Measurements from ENCODE around the gene PCBP3. TPM values are rescaled to one million over a fixed set of nuclear protein-coding genes. Genes with fewer than 3 reads are reported as not detected.

Gene PCBP3
- total RNA-seq, 1 donor from 2014 or later, result not detected

GRCh38 chr21:45872902-45873301, 229.4 kb downstream of the PCBP3 start:
- no peak overlapping the region for H3K27ac Mint-ChIP-seq
- H3K4me1 Mint-ChIP-seq, result peaks cover 2% of the 10 kb centered on the region
- H3K4me3 Mint-ChIP-seq, result no peak overlapping the region
- DNase-seq, result no peak
- no peaks in the 10 kb centered on the region for H3K36me3 Mint-ChIP-seq (ENCODE audit: low read depth)
- ChIA-PET POLR2A (no interaction called here), CTCF (no interaction called here)
- H3K27me3 Mint-ChIP-seq, result no peaks in the 10 kb centered on the region
- no peak for ATAC-seq (ENCODE audit: low read depth)
- TF ChIP-seq CTCF (IDR thresholded peaks at IDR 0.05), result no peak
- intact Hi-C loops (cut with micrococcal nuclease), result no loop called here
- no peaks in the 10 kb centered on the region for H3K9me3 Mint-ChIP-seq

- Mint-ChIP-seq H3K27ac (no peak overlapping the region), H3K9me3 (no peaks in the 10 kb centered on the region), H3K4me3 (no peak overlapping the region), H3K36me3 (ENCODE audit: low read depth) (no peaks in the 10 kb centered on the region), H3K27me3 (no peaks in the 10 kb centered on the region), H3K4me1 (peaks cover 2% of the 10 kb centered on the region)
- no peak for TF ChIP-seq CTCF (IDR thresholded peaks at IDR 0.05)
- no peak for ATAC-seq (ENCODE audit: low read depth)
- ChIA-PET CTCF (no interaction called here), POLR2A (no interaction called here)
- DNase-seq, result no peak
- intact Hi-C loops (cut with micrococcal nuclease), result no loop called here
Measured at GRCh38 chr21:45873418-45873817, 229.9 kb downstream of the PCBP3 start.

GRCh38 chr21:45873866-45874265, 230.3 kb downstream of the PCBP3 start:
- ATAC-seq (ENCODE audit: low read depth), result no peak
- Mint-ChIP-seq H3K4me3 (no peak overlapping the region), H3K27ac (no peak overlapping the region), H3K4me1 (peaks cover 2% of the 10 kb centered on the region), H3K9me3 (no peaks in the 10 kb centered on the region), H3K36me3 (ENCODE audit: low read depth) (no peaks in the 10 kb centered on the region), H3K27me3 (no peaks in the 10 kb centered on the region)
- ChIA-PET CTCF (no interaction called here), POLR2A (interaction anchor here (0.7 kb wide), 1 partner anchor 1326 kb away, joined by 4 read pairs; no protein-coding TSS in a partner anchor)
- intact Hi-C loops (cut with micrococcal nuclease), result no loop called here
- DNase-seq, result no peak
- no peak for TF ChIP-seq CTCF (IDR thresholded peaks at IDR 0.05)

- Mint-ChIP-seq H3K36me3 (ENCODE audit: low read depth) (no peaks in the 10 kb centered on the region), H3K4me1 (peaks cover 2% of the 10 kb centered on the region), H3K4me3 (no peak overlapping the region), H3K27ac (no peak overlapping the region), H3K9me3 (no peaks in the 10 kb centered on the region), H3K27me3 (no peaks in the 10 kb centered on the region)
- DNase-seq, result no peak
- POLR2A ChIA-PET, result no interaction called here
- ATAC-seq (ENCODE audit: low read depth), result no peak
- CTCF ChIA-PET, result no interaction called here
- no peak for TF ChIP-seq CTCF (IDR thresholded peaks at IDR 0.05)
- intact Hi-C loops (cut with micrococcal nuclease), result no loop called here
Measured at GRCh38 chr21:45874716-45875415, 231.3 kb downstream of the PCBP3 start.

- POLR2A ChIA-PET, result no interaction called here
Measured at GRCh38 chr21:45875416-45875760, 231.9 kb downstream of the PCBP3 start.

More at GRCh38 chr21:45875416-45875760, 231.9 kb downstream of the PCBP3 start:
- no peak overlapping the region for H3K27ac Mint-ChIP-seq
- H3K9me3 Mint-ChIP-seq, result no peaks in the 10 kb centered on the region
- H3K4me3 Mint-ChIP-seq, result no peak overlapping the region
- CTCF ChIA-PET, result no interaction called here
- no peak for TF ChIP-seq CTCF (IDR thresholded peaks at IDR 0.05)
- ATAC-seq (ENCODE audit: low read depth) (no peak), DNase-seq (no peak)
- peaks cover 3% of the 10 kb centered on the region for H3K4me1 Mint-ChIP-seq
- peaks cover 1% of the 10 kb centered on the region for H3K27me3 Mint-ChIP-seq
- no peaks in the 10 kb centered on the region for H3K36me3 Mint-ChIP-seq (ENCODE audit: low read depth)
- intact Hi-C loops (cut with micrococcal nuclease), result no loop called here
